Tibial artery (tissue), 4 donors: ENCODE data around the gene RHOJ.

Source experiments
- DNase-seq, 2 donors: peaks; one replicate each; pipeline ENCODE4 v3.0.0-alpha.2; 2019
- H3K27ac ChIP-seq, 2 donors: fragments of 200-600 bp; sonication (generic) in 1 of 2; 1 replicate in 1 of 2; 2 replicates in 1 of 2; pipeline ENCODE4 v1.5.1; 2018 to 2019; ENCODE audit warnings: mild to moderate bottlenecking in 1 of 2
- H3K27me3 ChIP-seq, 2 donors: fragments of 200-600 bp; sonication (generic) in 1 of 2; one replicate each; pipeline versions ENCODE4 v1.5.1 to v1.6.0; 2016 to 2019
- H3K36me3 ChIP-seq, 3 donors: fragments of 200-600 bp; sonication (generic) in 2 of 3; one replicate each; pipeline ENCODE4 v1.5.1; 2016 to 2019; ENCODE audit warnings: mild to moderate bottlenecking in 2 of 3
- H3K4me1 ChIP-seq, 4 donors: fragments of 200-600 bp; sonication (generic) in 2 of 4; 1 replicate in 3 of 4; 2 replicates in 1 of 4; pipeline ENCODE4 v1.5.1; 2016 to 2019
- H3K4me3 ChIP-seq, 2 donors: fragments of 200-600 bp; sonication (generic) in 1 of 2; 1 replicate in 1 of 2; 2 replicates in 1 of 2; pipeline ENCODE4 v1.5.1; 2018 to 2019; ENCODE audit warnings: mild to moderate bottlenecking in 2 of 2
- H3K9me3 ChIP-seq, 3 donors: fragments of 200-600 bp; sonication (generic) in 1 of 3; one replicate each; pipeline ENCODE4 v1.5.1; 2016 to 2019
- intact Hi-C: fragments of 100-400 bp; cut with DNase I; formaldehyde crosslinking; loops from one replicate; pipeline ENCODE4 v1.15.0; 2023; ENCODE audit warnings: low total_unique reads
- TF ChIP-seq, protein P1 (sequence below), 2 experiments: fragments of 200-600 bp in 1 of 2; fragments of 450-650 bp in 1 of 2; IDR thresholded peaks; one replicate each; pipeline ENCODE4 v1.5.1; 2017 to 2019; ENCODE audit warnings: antibody characterized with exemption in 2 of 2, mild to moderate bottlenecking in 1 of 2, moderate library complexity in 1 of 2

Gene RHOJ

DNA sequence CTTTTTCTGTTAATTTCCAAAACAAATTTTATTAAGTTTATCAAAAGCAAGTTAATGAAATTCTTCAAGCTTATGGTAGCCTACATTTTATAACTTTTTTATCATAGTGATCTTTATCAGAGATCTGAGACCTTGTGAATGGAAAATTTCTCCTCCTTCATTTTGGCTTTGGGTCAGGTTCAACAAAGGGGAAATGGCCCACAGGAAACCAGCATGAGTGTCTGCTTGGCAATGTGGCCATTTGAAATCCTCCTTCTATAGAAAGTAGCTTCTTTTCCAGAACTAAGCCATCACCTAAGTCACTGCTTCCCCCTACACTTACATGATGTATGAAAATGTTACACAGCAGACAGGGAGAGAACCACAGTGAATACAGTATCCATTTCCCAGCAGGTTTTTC, 1.6 kb downstream of the RHOJ start:
- Histone ChIP-seq H3K36me3 (no peaks in the 10 kb centered on the region), H3K4me3 (peak overlapping the region in 1 of 2 donors; percentile 52), H3K27ac (no peak overlapping the region), H3K9me3 (no peaks in the 10 kb centered on the region), H3K4me1 (peaks cover 0 to 12% (median 7%) of the 10 kb centered on the region in 4 donors), H3K27me3 (no peaks in the 10 kb centered on the region)
- intact Hi-C loops: no loop called here
- TF ChIP-seq, protein P1, sequence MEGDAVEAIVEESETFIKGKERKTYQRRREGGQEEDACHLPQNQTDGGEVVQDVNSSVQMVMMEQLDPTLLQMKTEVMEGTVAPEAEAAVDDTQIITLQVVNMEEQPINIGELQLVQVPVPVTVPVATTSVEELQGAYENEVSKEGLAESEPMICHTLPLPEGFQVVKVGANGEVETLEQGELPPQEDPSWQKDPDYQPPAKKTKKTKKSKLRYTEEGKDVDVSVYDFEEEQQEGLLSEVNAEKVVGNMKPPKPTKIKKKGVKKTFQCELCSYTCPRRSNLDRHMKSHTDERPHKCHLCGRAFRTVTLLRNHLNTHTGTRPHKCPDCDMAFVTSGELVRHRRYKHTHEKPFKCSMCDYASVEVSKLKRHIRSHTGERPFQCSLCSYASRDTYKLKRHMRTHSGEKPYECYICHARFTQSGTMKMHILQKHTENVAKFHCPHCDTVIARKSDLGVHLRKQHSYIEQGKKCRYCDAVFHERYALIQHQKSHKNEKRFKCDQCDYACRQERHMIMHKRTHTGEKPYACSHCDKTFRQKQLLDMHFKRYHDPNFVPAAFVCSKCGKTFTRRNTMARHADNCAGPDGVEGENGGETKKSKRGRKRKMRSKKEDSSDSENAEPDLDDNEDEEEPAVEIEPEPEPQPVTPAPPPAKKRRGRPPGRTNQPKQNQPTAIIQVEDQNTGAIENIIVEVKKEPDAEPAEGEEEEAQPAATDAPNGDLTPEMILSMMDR (IDR thresholded peaks at IDR 0.05): no peak
- DNase-seq: no peak

DNA sequence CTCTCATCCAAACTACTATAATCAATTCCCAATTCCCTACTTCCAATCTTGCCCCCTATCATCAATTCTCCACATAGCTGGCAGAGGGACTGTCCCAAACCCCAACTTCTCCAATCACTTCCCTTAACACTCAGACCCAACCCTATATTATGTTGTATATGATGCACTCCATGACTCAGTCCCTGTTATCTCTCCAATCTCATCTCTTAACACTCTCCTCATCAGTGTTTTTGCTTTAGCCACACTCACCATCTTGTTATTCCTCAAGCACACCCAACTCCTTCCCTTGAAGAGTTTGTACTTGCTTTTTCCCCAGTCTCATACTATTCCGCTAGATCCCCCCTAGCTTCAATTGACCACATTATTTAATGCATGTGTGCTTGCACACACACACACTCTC, 4.9 kb downstream of the RHOJ start:
- H3K4me1 ChIP-seq: peaks cover 0 to 6% (median 4%) of the 10 kb centered on the region in 4 donors
- no peak for DNase-seq
- TF ChIP-seq, protein P1 (IDR thresholded peaks at IDR 0.05): no peak
- intact Hi-C loops: no loop called here
- H3K9me3 ChIP-seq: no peaks in the 10 kb centered on the region
- no peak overlapping the region for H3K4me3 ChIP-seq
- H3K27me3 ChIP-seq: no peaks in the 10 kb centered on the region
- H3K36me3 ChIP-seq: peaks cover 0 to 6% (median 0%) of the 10 kb centered on the region in 3 donors
- H3K27ac ChIP-seq: no peak overlapping the region

DNA sequence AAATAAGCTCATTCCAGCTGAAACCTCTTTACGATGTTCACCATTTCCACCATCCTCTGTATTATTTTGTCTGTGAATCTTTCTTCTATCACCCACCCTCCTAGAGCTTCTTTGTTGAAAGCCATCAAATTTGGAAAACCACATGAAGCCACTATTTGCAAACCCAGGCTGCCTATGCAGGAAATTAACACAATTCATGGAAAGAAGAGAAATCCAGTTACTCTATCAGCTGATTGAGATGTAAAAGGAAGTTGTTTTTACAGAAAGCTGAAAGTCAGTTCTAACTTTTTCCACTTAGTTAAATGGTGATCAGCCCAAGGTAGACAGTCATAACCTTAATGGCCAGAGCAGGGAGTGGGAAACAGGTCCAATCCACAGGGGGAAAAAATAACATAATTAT, 6.6 kb downstream of the RHOJ start:
- Histone ChIP-seq H3K4me3 (no peak overlapping the region), H3K27me3 (no peaks in the 10 kb centered on the region), H3K36me3 (peaks cover 0 to 6% (median 0%) of the 10 kb centered on the region in 3 donors), H3K4me1 (no peaks in the 10 kb centered on the region), H3K9me3 (no peaks in the 10 kb centered on the region), H3K27ac (no peak overlapping the region)
- no peak for DNase-seq
- intact Hi-C loops: no loop called here
- TF ChIP-seq, protein P1 (IDR thresholded peaks at IDR 0.05): no peak

DNA sequence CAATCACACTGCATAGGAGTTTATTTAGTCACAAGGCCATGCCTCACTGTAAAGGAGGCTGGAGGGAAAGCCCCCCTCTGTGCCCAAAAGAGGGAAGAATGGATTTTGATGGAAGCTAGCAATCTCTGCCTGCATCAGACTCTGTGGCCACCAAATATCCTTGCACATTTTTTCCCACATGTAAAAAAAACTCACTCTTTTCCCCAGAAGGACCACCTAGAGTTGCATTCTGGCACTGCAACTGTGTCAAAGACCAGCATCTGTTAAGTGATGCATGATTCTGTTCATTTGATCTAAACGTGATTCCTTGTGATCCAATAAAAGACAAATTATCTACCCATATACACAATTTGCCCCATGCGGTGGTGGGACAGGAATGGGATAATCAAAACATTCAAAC, 8.0 kb downstream of the RHOJ start:
- H3K4me1 ChIP-seq: no peaks in the 10 kb centered on the region
- TF ChIP-seq, protein P1 (IDR thresholded peaks at IDR 0.05): no peak
- H3K36me3 ChIP-seq: peaks cover 0 to 6% (median 0%) of the 10 kb centered on the region in 3 donors
- H3K27ac ChIP-seq: no peak overlapping the region
- no peak overlapping the region for H3K4me3 ChIP-seq
- no peaks in the 10 kb centered on the region for H3K27me3 ChIP-seq
- intact Hi-C loops: no loop called here
- no peak for DNase-seq
- no peaks in the 10 kb centered on the region for H3K9me3 ChIP-seq

DNA sequence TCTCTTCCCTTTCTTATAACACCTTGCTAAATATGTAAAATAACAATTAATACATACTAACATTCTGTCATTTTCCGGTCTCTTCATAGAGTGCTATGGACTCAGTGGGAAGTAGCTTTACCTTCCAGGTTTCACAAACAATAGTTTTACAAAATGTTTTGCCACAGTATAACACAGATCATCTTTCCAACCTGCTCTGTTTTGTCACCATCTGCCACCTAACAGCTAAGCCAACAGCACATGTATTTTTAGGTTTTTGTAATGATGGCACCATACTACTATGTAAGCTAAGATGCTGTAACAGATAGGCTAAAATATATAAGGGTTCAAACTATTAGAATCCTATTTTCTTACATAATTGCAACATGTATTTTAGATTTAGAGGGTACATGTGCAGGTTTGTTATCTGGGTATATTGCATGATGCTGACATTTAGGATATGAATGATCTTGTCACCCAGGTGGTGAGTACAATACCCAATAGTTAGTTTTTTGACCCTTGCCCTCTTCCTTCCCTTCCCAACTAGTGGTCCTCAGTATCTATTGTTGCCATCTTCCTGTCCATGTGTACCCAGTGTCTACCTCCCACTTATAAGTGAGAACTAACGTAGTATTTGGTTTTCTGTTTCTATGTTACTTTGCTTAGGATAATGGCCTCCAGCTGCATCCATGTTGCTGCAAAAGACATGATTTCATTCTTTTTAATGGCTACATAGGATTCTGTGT, 8.7 kb downstream of the RHOJ start:
- Histone ChIP-seq H3K9me3 (no peaks in the 10 kb centered on the region), H3K4me1 (no peaks in the 10 kb centered on the region), H3K4me3 (no peak overlapping the region), H3K36me3 (peaks cover 0 to 6% (median 0%) of the 10 kb centered on the region in 3 donors), H3K27me3 (no peaks in the 10 kb centered on the region), H3K27ac (no peak overlapping the region)
- TF ChIP-seq, protein P1 (IDR thresholded peaks at IDR 0.05): no peak
- no peak for DNase-seq
- intact Hi-C loops: no loop called here
